ENCODE data around the gene PDCL2. TPM values are rescaled to one million over a fixed set of nuclear protein-coding genes. Genes with fewer than 3 reads are reported as not detected.

PDCL2 gene
- total and polyA plus RNA-seq, 12 donors: 0.94 TPM; not detected in 11

- no peak for DNase-seq
- intact Hi-C loops (cut with DNase I): no loop called here
- WGBS, 4 donors: 62 to 86% (median 81%) methylated on average over 1 of the region's 1 CpG; no CpG with 5 or more reads in 1 of the 4 donors
- Histone ChIP-seq H3K27me3 (no peaks in the 10 kb centered on the region), H3K4me3 (no peak overlapping the region), H3K36me3 (replicated peaks in 1 of 2) (no peaks in the 10 kb centered on the region), H3K4me1 (replicated peaks in 1 of 2) (no peaks in the 10 kb centered on the region), H3K9me3 (replicated peaks in 1 of 3) (no peaks in the 10 kb centered on the region), H3K27ac (no peak overlapping the region)
- TF ChIP-seq POLR2A (IDR thresholded peaks at IDR 0.05) (no peak), CTCF (IDR thresholded peaks at IDR 0.05) (no peak)
Measured at GRCh38 chr4:55618546-55619143, 26.6 kb upstream of the PDCL2 start.

- no peaks in the 10 kb centered on the region for H3K36me3 ChIP-seq (replicated peaks in 1 of 2)
- no peaks in the 10 kb centered on the region for H3K27me3 ChIP-seq
- no peaks in the 10 kb centered on the region for H3K9me3 ChIP-seq (replicated peaks in 1 of 3)
- intact Hi-C loops (cut with DNase I): no loop called here
- no peak overlapping the region for H3K27ac ChIP-seq
- 72 to 94% (median 76%) methylated on average over 1 of the region's 1 CpG for WGBS, 4 donors
- H3K4me3 ChIP-seq: no peak overlapping the region
- no peak for TF ChIP-seq POLR2A (IDR thresholded peaks at IDR 0.05)
- no peak for TF ChIP-seq CTCF (IDR thresholded peaks at IDR 0.05)
- H3K4me1 ChIP-seq (replicated peaks in 1 of 2): no peaks in the 10 kb centered on the region
- no peak for DNase-seq
Measured at GRCh38 chr4:55617587-55618197, 25.6 kb upstream of the PDCL2 start.

- Histone ChIP-seq H3K27ac (no peak overlapping the region), H3K36me3 (replicated peaks in 1 of 2) (no peaks in the 10 kb centered on the region), H3K4me3 (no peak overlapping the region), H3K27me3 (no peaks in the 10 kb centered on the region), H3K4me1 (replicated peaks in 1 of 2) (no peaks in the 10 kb centered on the region), H3K9me3 (replicated peaks in 1 of 3) (no peaks in the 10 kb centered on the region)
- no peak for TF ChIP-seq CTCF (IDR thresholded peaks at IDR 0.05)
- no peak for TF ChIP-seq POLR2A (IDR thresholded peaks at IDR 0.05)
- DNase-seq: no peak
- intact Hi-C loops (cut with DNase I): no loop called here
- 79 to 97% (median 86%) methylated on average over 3 of the region's 3 CpGs for WGBS, 4 donors
Measured at GRCh38 chr4:55615008-55615407, 23.0 kb upstream of the PDCL2 start.

- no peak for TF ChIP-seq CTCF (IDR thresholded peaks at IDR 0.05)
- no peak for TF ChIP-seq POLR2A (IDR thresholded peaks at IDR 0.05)
- whole genome bisulfite sequencing, 4 donors: 70 to 94% (median 79%) methylated on average over 3 of the region's 3 CpGs
Measured at GRCh38 chr4:55613621-55614020, 21.6 kb upstream of the PDCL2 start.

More at GRCh38 chr4:55613621-55614020, 21.6 kb upstream of the PDCL2 start:
- no peak for DNase-seq
- Histone ChIP-seq H3K4me1 (replicated peaks in 1 of 2) (no peaks in the 10 kb centered on the region), H3K9me3 (replicated peaks in 1 of 3) (no peaks in the 10 kb centered on the region), H3K4me3 (no peak overlapping the region), H3K27ac (no peak overlapping the region), H3K36me3 (replicated peaks in 1 of 2) (no peaks in the 10 kb centered on the region), H3K27me3 (no peaks in the 10 kb centered on the region)
- intact Hi-C loops (cut with DNase I): no loop called here
